Measurements from ENCODE around the gene SCARF2. TPM values are rescaled to one million over a fixed set of nuclear protein-coding genes. Genes with fewer than 3 reads are reported as not detected.
"Not testable (repeated sequence)": the region's sequence is repeated elsewhere in the genome, so short reads cannot be mapped to it uniquely, and the experiment has no call there.

The SCARF2 gene
- 1 to 10 TPM; 1.1 to 6.9 (median 2.4) TPM for total RNA-seq

- Histone ChIP-seq H3K27ac (peak within 1 kb of the TSS; percentile 76 to 93 (median 84)), H3K27me3 (peaks cover 0 to 67% (median 5%) of the 10 kb centered on the region in 4 donors)
Measured at GRCh38 chr22:20437613-20438426, at the start of gene SCARF2. SCARF2 (minus strand) TSS chr22:20437825; CDS start chr22:20437754, 71 bp downstream.

GRCh38 chr22:20486229-20486628 is 48.6 kb upstream of the SCARF2 start:
- intact Hi-C loops (cut with DNase I): no loop called here
- H3K27ac ChIP-seq: no peak overlapping the region
- peaks cover 0 to 28% (median 0%) of the 10 kb centered on the region in 3 donors for H3K36me3 ChIP-seq
- no peak for DNase-seq
- H3K4me3 ChIP-seq: no peak overlapping the region
- no peaks in the 10 kb centered on the region for H3K4me1 ChIP-seq
- no peaks in the 10 kb centered on the region for H3K27me3 ChIP-seq
- H3K9me3 ChIP-seq: no peaks in the 10 kb centered on the region
- TF ChIP-seq CTCF (IDR thresholded peaks at IDR 0.05) (no peak), POLR2A (IDR thresholded peaks at IDR 0.05) (no peak)
- 89 to 91% methylated on average over 2 of the region's 2 CpGs for WGBS, 2 donors

More at GRCh38 chr22:20437613-20438426, at the start of gene SCARF2:
- peaks cover 0 to 12% (median 0%) of the 10 kb centered on the region in 3 donors for H3K36me3 ChIP-seq
- no peaks in the 10 kb centered on the region for H3K9me3 ChIP-seq
- intact Hi-C loops (cut with DNase I): no loop called here
- TF ChIP-seq POLR2A (IDR thresholded peaks at IDR 0.05): peak in 1 of 4 donors; percentile 11
- TF ChIP-seq CTCF (IDR thresholded peaks at IDR 0.05): no peak
- no peak for DNase-seq
- H3K4me1 ChIP-seq: peaks cover 13 to 58% (median 23%) of the 10 kb centered on the region in 3 donors
- H3K4me3 ChIP-seq: peak within 1 kb of the TSS; percentile 36 to 70 (median 59)
- WGBS, 2 donors: 33% methylated on average over 8 of the region's 95 CpGs; no CpG with 5 or more reads in 1 of the 2 donors

- H3K36me3 ChIP-seq: peaks cover 0 to 28% (median 0%) of the 10 kb centered on the region in 3 donors
- intact Hi-C loops (cut with DNase I): no loop called here
- WGBS, 2 donors: 91 to 93% methylated on average over 4 of the region's 4 CpGs
- H3K9me3 ChIP-seq: no peaks in the 10 kb centered on the region
- H3K4me1 ChIP-seq: no peaks in the 10 kb centered on the region
- H3K27me3 ChIP-seq: no peaks in the 10 kb centered on the region
- H3K27ac ChIP-seq: no peak overlapping the region
- DNase-seq: no peak
- TF ChIP-seq POLR2A (IDR thresholded peaks at IDR 0.05): no peak
- TF ChIP-seq CTCF (IDR thresholded peaks at IDR 0.05): no peak
- no peak overlapping the region for H3K4me3 ChIP-seq
Measured at GRCh38 chr22:20484948-20485683, 47.5 kb upstream of the SCARF2 start.

GRCh38 chr22:20483771-20484170 is 46.1 kb upstream of the SCARF2 start:
- no peaks in the 10 kb centered on the region for H3K9me3 ChIP-seq
- WGBS, 2 donors: 95 to 96% methylated on average over 5 to 6 of the region's 14 CpGs
- intact Hi-C loops (cut with DNase I): no loop called here
- no peak for DNase-seq
- TF ChIP-seq CTCF (IDR thresholded peaks at IDR 0.05) (no peak), POLR2A (IDR thresholded peaks at IDR 0.05) (no peak)
- no peak overlapping the region for H3K4me3 ChIP-seq
- no peaks in the 10 kb centered on the region for H3K27me3 ChIP-seq
- no peaks in the 10 kb centered on the region for H3K4me1 ChIP-seq
- no peak overlapping the region for H3K27ac ChIP-seq
- peaks cover 0 to 23% (median 0%) of the 10 kb centered on the region in 3 donors for H3K36me3 ChIP-seq

GRCh38 chr22:20483143-20483506 is 45.5 kb upstream of the SCARF2 start:
- H3K4me1 ChIP-seq; H3K9me3 ChIP-seq; H3K4me3 ChIP-seq; DNase-seq; H3K27me3 ChIP-seq; intact Hi-C loops (cut with DNase I); H3K27ac ChIP-seq: not testable (repeated sequence)
- WGBS, 2 donors: 94 to 98% methylated on average over 6 to 7 of the region's 7 CpGs
- peaks cover 0 to 16% (median 0%) of the 10 kb centered on the region in 3 donors for H3K36me3 ChIP-seq

Data from esophagus squamous epithelium (tissue), 5 donors.